Colonic mucosa (tissue), 4 donors: ENCODE data around the gene ATP5PO. TPM values are rescaled to one million over a fixed set of nuclear protein-coding genes. Genes with fewer than 3 reads are reported as not detected.

Experiments
- DNase-seq: peaks from one replicate; pipeline ENCODE4 v3.0.0-alpha.2; 2020
- H3K27ac ChIP-seq: fragments of 200-600 bp; one replicate; pipeline ENCODE4 v1.8.0; 2021
- H3K27me3 ChIP-seq: fragments of 200-600 bp; one replicate; pipeline ENCODE4 v1.8.0; 2021
- H3K36me3 ChIP-seq: fragments of 200-600 bp; one replicate; pipeline ENCODE4 v1.8.0; 2021
- H3K4me1 ChIP-seq: fragments of 200-600 bp; one replicate; pipeline ENCODE4 v1.8.0; 2021; ENCODE audit warnings: mild to moderate bottlenecking
- H3K4me3 ChIP-seq: fragments of 200-600 bp; one replicate; pipeline ENCODE4 v1.8.0; 2021
- H3K9ac ChIP-seq, 2 donors: one replicate each; pipeline ENCODE4 v1.7.0; 2013; ENCODE audit warnings: control low read depth in 2 of 2, low read depth in 2 of 2, low read length in 2 of 2
- H3K9me3 ChIP-seq: fragments of 200-600 bp; one replicate; pipeline ENCODE4 v1.8.0; 2021
- intact Hi-C: fragments of 100-400 bp; cut with DNase I; formaldehyde crosslinking; loops from one replicate; pipeline ENCODE4 v1.14.1; 2022
- total RNA-seq, 2 donors: library from RNA; stranded (reverse); fragmentation: NEBNext Ultra II Directional in 1 of 2; extraction: Animal tissue kit (Norgen Biotek cat#: 25700) in 1 of 2; gene quantifications; one replicate each; pipeline ENCODE4 v1.2.1, GENCODE V29; 2021
- TF ChIP-seq, protein P1 (sequence below): fragments of 200-600 bp; IDR thresholded peaks from one replicate; pipeline ENCODE4 v1.8.0; 2022; ENCODE audit warnings: antibody characterized with exemption, mild to moderate bottlenecking
- donor health status: healthy.
- donor health status: DM: no; HTN: no; CAD: no.
- donor health status: DM: no; HTN: no; CAD: no.

The ATP5PO gene
- total RNA-seq, 2 donors from 2014 or later = 312 to 335 TPM

- no peak for DNase-seq
- intact Hi-C loops = no loop called here
- Histone ChIP-seq H3K9ac (peak overlapping the region in 1 of 2 donors; percentile 99), H3K27ac (no peak overlapping the region), H3K36me3 (peaks cover 5% of the 10 kb centered on the region), H3K9me3 (no peaks in the 10 kb centered on the region), H3K27me3 (no peaks in the 10 kb centered on the region), H3K4me3 (peak overlapping the region; percentile 92), H3K4me1 (peaks cover 9% of the 10 kb centered on the region)
- TF ChIP-seq, protein P1, sequence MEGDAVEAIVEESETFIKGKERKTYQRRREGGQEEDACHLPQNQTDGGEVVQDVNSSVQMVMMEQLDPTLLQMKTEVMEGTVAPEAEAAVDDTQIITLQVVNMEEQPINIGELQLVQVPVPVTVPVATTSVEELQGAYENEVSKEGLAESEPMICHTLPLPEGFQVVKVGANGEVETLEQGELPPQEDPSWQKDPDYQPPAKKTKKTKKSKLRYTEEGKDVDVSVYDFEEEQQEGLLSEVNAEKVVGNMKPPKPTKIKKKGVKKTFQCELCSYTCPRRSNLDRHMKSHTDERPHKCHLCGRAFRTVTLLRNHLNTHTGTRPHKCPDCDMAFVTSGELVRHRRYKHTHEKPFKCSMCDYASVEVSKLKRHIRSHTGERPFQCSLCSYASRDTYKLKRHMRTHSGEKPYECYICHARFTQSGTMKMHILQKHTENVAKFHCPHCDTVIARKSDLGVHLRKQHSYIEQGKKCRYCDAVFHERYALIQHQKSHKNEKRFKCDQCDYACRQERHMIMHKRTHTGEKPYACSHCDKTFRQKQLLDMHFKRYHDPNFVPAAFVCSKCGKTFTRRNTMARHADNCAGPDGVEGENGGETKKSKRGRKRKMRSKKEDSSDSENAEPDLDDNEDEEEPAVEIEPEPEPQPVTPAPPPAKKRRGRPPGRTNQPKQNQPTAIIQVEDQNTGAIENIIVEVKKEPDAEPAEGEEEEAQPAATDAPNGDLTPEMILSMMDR = no peak
Observed at GRCh38 chr21:33916200-33916567, 580 bp upstream of the ATP5PO start.

DNA sequence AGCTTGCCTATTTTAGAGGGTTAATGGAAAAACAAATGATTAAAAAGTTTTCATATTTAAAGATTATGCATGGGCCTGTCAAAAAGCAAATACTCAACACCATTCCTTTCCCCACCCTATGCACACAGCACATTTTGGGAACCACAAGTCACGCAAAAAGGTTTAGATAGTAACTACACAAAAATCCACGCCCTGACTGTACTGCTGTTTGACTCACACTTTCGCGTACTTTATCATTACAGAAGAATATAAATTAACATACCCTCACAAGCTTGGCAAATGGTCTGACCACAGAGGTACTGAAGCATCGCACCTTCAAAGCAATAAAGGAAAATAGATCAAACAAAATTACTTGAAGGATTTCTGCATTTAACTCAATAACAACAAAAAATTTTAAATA is 1.4 kb downstream of the ATP5PO start:
- no peaks in the 10 kb centered on the region for H3K9me3 ChIP-seq
- peaks cover 5% of the 10 kb centered on the region for H3K36me3 ChIP-seq
- no peak overlapping the region for H3K4me3 ChIP-seq
- H3K27me3 ChIP-seq = no peaks in the 10 kb centered on the region
- intact Hi-C loops = no loop called here
- no peak for DNase-seq
- peaks cover 9% of the 10 kb centered on the region for H3K4me1 ChIP-seq
- no peak overlapping the region for H3K27ac ChIP-seq
- TF ChIP-seq, protein P1 = no peak
- H3K9ac ChIP-seq = peak overlapping the region in 1 of 2 donors; percentile 99

GRCh38 chr21:33909756-33910155 is 5.8 kb downstream of the ATP5PO start:
- no peaks in the 10 kb centered on the region for H3K27me3 ChIP-seq
- TF ChIP-seq, protein P1 = no peak
- peaks cover 8% of the 10 kb centered on the region for H3K4me1 ChIP-seq
- no peak overlapping the region for H3K27ac ChIP-seq
- H3K9me3 ChIP-seq = no peaks in the 10 kb centered on the region
- H3K9ac ChIP-seq = no peak overlapping the region
- H3K36me3 ChIP-seq = peaks cover 25% of the 10 kb centered on the region
- intact Hi-C loops = no loop called here
- H3K4me3 ChIP-seq = no peak overlapping the region
- no peak for DNase-seq

DNA sequence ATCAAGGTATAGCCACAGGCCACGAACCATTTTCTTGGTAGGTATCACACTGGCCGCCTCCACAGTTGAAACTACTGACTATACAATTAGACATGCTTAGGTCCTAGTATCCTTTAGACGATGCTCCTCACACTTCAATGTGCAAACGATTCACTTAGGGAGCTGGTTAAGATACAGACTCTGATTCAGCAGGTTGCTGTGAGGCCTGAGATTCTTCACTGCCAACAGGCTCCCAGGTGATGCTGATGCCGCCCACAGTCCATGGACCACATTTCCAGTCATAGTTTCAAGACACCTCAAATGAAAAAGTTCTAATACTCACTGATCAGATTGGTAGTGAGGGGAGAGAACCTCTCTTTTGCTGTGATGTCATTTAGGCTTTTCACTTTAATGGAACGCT is 6.8 kb downstream of the ATP5PO start:
- H3K27ac ChIP-seq = no peak overlapping the region
- H3K36me3 ChIP-seq = peaks cover 25% of the 10 kb centered on the region
- H3K4me3 ChIP-seq = no peak overlapping the region
- no peaks in the 10 kb centered on the region for H3K27me3 ChIP-seq
- no peak for DNase-seq
- H3K9ac ChIP-seq = no peak overlapping the region
- no peaks in the 10 kb centered on the region for H3K4me1 ChIP-seq
- intact Hi-C loops = no loop called here
- TF ChIP-seq, protein P1 = no peak
- no peaks in the 10 kb centered on the region for H3K9me3 ChIP-seq

DNA sequence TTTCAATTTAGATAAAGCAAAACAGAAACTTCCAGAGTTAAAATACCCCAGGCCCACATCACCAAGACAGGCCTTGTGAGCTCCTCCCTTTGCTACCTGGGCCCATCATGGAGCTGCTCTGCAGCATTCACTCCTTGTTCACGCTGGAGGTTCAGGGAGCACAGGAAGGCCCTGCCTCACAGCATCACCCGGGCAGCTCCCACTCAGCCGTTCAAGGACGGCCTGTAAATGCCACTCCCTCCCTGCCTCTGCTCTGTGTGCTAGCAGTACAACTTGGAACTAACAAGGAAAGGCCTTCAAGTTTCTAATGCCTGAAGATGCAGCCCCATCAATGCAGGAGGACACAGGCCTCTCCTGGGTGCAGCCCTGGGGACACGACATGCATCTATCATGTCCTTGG is 11.6 kb downstream of the ATP5PO start:
- DNase-seq = no peak
- intact Hi-C loops = no loop called here
- TF ChIP-seq, protein P1 = no peak
- no peak overlapping the region for H3K27ac ChIP-seq
- no peak overlapping the region for H3K9ac ChIP-seq
- H3K36me3 ChIP-seq = peaks cover 20% of the 10 kb centered on the region
- H3K4me1 ChIP-seq = no peaks in the 10 kb centered on the region
- no peaks in the 10 kb centered on the region for H3K9me3 ChIP-seq
- no peak overlapping the region for H3K4me3 ChIP-seq
- no peaks in the 10 kb centered on the region for H3K27me3 ChIP-seq

GRCh38 chr21:33902349-33902748 is 13.3 kb downstream of the ATP5PO start:
- H3K9me3 ChIP-seq = no peaks in the 10 kb centered on the region
- no peak overlapping the region for H3K4me3 ChIP-seq
- peaks cover 7% of the 10 kb centered on the region for H3K36me3 ChIP-seq
- no peak overlapping the region for H3K9ac ChIP-seq
- H3K27me3 ChIP-seq = no peaks in the 10 kb centered on the region
- TF ChIP-seq, protein P1 = no peak
- intact Hi-C loops = no loop called here
- no peak for DNase-seq
- H3K4me1 ChIP-seq = no peaks in the 10 kb centered on the region
- H3K27ac ChIP-seq = no peak overlapping the region
